Activated T-cell treated with anti-CD3 and anti-CD28 coated beads, Interleukin-2, amount 50 U/mL, for 48 hours (primary cell): ENCODE measurements around the gene INPP5J.
"Not testable (repeated sequence)": the region's sequence is repeated elsewhere in the genome, so short reads cannot be mapped to it uniquely, and the experiment has no call there.

Experiments used
- DNase-seq, 2 experiments: peaks; one replicate each; pipeline ENCODE4 v3.0.0-alpha.2; 2020

Gene INPP5J

DNA sequence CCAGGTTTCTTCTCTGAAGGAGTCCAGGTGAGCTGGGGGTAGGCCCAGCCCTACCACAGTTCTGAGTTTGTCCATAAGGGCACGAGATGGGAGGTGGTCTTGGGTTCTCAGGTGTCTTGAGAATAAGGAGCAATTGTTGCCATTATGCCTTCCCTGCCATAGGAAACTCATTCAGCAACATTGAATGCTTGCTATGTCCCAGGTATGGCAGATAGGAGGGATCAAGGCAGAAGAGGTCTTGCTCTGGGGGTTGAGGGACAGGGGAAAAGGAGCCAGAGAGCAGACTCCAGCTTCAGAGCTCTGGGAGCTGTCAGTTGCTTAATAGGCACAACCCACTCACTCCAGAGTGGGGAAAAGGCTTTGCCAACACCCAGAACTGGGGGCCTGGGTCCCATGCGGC lies 19.7 kb upstream of the INPP5J start:
- DNase-seq = no peak

DNA sequence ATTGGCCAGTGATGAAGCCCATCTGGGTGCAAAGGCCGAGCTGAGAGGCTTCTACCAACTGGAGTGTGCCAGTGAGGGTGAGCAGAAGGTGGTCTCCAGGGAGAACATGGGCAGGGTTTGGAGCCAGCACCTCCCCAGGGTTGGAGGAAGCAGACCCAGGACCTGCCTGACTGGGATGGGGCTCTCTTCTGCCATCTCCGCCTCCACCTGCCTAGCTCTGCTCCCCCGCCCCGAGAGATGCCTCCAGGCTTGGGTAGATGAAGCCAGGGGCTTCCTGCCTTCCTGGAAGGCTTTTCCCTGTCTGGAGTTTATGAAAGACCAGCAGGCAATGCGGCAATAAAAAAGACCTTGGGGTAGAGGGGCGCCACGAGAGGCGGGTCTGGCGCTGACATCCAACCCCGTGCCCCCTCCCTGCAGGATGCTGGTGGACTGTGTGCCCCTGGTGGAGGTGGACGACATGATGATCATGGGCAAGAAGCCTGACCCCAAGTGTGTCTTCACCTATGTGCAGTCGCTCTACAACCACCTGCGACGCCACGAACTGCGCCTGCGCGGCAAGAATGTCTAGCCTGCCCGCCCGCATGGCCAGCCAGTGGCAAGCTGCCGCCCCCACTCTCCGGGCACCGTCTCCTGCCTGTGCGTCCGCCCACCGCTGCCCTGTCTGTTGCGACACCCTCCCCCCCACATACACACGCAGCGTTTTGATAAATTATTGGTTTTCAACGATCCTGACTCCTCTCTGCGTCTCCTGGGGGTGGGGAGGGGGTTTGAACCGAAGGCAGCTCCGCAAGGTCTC lies 18.7 kb upstream of the INPP5J start:
- DNase-seq = no peak

DNA sequence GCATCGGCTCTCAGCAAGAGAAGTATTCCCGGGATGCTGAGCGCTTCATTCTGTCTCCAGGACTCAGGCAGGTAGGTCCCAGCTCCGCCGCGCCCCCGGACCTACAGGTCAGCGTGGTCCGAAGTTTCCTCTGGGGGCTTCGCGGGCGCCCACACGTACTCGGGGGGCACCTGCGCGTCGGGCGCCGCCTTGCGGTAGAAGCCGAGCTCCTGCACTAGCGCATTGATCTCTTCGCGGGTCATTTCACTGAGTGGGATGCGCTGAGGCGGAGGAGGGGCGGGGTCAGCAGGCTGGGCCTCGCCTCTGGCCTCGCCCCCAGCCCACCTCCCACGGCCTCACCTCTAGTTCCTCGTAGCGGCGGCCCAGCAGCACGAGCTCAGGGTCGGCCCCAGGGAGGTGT lies 17.9 kb upstream of the INPP5J start:
- no peak for DNase-seq

GRCh38 chr22:31105282-31105929 lies 17.4 kb upstream of the INPP5J start:
- no peak for DNase-seq

DNA sequence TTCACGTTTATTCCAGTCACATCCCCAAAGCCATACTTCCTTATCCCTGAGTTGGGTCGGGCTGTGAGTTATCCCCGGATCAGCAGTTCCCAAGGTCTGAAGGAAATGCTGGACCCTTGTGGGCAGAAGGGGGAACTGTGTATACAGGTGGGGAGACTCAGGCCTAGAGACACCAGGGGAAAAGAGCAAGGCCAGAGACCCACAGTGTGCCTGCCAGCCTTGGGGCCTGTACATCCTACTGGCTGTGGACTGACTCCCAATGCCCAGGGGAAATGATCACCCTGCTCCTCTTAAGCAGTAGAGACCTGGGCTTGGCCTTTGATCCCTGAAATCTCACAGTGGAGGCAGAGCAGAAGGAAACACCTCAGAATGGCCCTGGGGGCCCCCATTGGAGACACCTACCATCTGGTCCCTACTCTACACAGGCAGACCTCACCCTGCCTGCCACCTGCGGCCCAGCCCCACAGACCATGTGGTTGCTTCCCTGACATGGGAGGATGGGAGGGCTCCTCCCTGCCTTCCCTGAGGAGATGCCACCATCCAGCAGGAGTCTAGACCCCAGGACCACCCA lies 16.7 kb upstream of the INPP5J start:
- no peak for DNase-seq

GRCh38 chr22:31106731-31107177 lies 16.0 kb upstream of the INPP5J start:
- no peak for DNase-seq

GRCh38 chr22:31107178-31107893 lies 15.4 kb upstream of the INPP5J start, which contains the start of gene SELENOM:
Gene SELENOM (minus strand): TSS chr22:31107568. CDS start chr22:31107505, 63 bp downstream.
- peak; percentile 89 to 92 for DNase-seq

DNA sequence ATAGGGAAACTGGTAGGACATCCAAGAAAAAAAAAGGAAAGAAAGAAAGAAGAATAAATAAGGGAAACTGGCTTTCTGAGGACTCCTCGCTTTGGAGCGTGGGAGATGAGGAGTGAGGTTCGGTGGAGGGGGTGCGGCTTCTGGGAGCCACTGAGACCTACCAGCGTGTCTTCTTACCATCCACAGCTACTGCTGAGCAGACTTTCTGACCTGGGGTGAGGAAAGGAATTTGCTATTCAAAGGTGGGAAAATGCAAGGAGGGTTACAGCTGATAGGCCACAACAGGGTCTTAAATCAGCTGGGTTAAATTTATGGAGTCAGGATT lies 14.9 kb upstream of the INPP5J start:
- no peak for DNase-seq

DNA sequence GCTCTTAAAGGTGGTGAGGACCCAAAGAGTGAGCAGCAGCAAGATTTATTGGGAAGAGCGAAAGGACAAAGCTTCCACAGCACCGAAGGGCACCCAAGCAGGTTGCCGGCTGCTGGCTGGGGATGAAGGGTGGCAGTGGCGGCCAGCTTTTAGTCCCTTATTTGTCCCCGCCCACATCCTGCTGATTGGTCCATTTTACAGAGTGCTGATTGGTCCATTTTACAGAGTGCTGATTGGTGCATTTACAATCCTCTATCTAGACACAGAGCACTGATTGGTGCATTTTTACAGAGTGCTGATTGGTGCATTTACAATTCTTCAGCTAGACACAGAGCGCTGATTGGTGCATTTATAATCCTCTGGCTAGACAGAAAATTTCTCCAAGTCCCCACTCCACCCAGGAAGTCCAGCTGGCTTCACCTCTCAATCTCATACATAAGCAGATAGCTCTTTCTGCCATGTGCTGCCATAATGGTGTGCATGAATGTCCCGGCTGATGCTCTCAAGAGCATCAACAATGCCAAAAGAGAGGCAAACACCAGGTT lies 10.1 kb upstream of the INPP5J start:
- DNase-seq = not testable (repeated sequence)

DNA sequence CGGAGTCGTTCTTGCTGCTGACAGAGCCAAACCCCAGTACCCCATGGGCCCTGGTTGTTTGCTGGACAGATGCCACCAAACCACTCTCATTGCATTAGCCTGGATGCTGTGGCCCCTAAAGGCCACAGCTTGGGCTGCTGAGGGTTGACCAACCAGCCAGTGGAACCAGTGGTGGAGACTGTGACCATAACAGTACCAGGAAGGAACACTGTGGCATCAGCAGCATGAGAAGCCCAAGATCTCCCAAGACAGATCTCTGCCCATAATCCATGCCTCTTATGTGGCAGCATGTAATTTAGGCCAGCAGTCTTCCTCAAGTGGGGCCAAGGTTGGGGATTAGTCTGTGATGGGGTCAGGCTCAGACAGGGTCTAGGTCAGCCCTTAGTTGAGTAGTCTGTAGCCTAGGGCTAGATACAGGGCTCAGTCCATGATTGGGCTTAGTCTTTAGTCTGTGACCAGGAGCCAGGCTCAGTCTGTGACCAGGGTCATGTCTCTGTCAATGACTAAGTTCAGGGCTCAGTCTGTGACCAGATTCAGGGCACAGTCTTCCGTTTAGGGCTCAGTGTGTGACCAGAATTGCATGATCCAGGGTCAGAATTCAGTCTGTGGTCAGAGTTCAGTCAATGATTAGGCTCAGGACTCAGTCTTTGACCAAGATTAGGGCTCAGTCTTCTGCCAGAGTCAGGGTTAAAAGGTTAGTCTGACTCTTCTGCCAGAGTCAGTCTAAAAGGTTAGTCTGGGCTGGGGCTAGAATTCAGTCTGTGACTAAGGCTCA lies 4.5 kb upstream of the INPP5J start:
- no peak for DNase-seq

DNA sequence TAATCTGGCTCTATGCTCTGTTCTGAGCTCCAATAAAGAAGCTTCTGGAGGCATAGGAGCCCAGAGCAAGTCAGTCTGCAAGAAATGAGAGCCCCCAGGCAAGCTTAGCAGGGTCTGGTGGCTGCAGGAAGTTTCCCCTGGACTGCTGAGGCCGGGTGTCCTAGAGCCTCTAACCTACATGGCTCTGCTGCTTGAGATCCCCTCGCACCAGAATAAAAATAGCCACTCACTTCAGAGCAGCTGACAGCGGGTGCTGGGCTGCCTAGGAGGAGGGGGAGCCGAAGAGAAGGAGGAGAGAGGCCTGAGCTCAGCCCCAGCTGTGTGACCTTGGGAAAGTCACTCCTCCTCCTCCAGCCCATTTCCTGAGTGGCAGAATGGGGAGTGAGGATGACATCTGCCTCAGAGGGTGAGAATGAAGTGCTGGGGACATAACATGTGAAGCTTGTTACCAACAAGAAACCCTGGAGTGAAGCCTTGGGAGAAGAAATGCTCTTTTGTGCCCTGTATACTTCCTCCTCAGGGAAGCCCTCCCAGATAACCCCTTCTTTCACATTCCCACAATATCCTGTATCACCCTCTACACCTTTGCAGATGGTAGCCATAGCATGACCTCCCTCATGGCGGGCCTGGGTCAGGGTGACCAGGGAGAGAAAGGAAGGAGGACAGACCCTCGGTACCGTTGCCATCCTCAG lies 3.6 kb upstream of the INPP5J start:
- no peak for DNase-seq

- no peak for DNase-seq
Measured at GRCh38 chr22:31120230-31120629, 2.5 kb upstream of the INPP5J start.

DNA sequence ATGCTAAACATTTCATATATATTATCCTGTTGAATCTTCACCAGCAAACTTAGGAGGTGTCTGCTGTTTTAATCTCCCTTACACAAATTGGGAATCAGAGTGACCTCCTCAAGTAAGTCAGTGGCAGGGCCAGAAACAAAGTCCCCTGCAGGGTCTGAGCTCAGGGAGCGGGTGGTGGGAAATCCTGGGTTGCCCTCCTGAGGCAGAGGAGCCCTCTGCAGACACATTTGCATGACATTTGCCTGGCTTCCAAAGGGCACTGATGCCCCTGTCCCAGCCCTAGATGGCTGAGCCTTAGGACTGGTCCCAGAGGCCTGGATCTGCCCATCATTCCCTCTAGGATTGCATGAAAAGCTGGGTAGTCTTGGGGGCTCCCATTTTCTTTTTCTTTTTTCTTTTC lies 2.1 kb upstream of the INPP5J start:
- DNase-seq = no peak

DNA sequence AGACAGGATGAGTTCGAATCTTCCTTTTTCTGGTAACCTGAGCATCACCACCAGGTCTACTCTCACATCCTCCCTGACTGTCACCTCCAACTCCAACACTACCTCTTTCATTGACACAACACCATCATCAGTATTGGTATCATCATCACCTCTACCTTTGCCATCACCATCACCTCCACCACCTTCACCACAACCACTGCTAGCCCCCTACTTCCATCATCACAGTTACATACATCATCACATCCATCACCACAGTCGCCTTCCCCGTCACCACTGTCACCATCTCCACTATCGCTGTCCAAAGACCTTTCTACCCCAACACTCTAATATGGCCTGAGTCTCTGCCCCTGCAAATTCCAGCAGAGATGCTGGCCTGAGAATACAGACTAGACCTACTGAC lies 1.4 kb upstream of the INPP5J start:
- DNase-seq = no peak

DNA sequence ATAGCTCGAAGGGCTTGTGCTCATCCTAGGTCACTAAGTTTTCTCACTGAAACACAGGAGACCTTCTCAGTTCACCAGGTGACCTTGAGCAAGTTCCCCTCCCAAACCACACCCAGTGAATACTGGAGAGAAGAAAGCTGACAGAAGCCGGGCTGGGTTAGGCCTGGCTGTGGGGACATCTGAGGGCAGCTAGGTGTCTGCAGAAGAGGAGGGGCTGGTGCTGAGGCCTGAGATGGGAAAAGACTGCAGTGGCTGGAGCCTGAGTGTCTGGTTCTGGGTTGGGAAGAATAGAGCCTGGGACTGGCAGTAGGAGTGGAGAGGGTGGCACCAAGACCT lies 602 bp upstream of the INPP5J start:
- no peak for DNase-seq

DNA sequence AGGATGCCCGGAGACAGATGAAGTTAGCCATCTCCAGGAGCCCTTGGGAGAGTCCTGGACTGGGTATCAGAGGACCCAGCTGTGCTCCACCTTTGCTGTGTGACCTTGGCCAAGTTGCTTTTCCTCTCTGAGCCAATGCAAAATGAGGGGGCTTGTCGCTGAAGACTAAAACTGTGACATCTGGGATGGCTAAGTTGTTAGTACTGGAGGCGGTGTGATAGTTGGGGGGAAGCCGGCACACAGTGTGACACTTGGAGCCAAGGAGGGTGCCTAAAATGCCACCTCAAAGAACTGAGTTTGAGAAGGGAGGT lies 481 bp downstream of the INPP5J start:
- no peak for DNase-seq

- no peak for DNase-seq
Measured at GRCh38 chr22:31124290-31124689, 1.5 kb downstream of the INPP5J start.

DNA sequence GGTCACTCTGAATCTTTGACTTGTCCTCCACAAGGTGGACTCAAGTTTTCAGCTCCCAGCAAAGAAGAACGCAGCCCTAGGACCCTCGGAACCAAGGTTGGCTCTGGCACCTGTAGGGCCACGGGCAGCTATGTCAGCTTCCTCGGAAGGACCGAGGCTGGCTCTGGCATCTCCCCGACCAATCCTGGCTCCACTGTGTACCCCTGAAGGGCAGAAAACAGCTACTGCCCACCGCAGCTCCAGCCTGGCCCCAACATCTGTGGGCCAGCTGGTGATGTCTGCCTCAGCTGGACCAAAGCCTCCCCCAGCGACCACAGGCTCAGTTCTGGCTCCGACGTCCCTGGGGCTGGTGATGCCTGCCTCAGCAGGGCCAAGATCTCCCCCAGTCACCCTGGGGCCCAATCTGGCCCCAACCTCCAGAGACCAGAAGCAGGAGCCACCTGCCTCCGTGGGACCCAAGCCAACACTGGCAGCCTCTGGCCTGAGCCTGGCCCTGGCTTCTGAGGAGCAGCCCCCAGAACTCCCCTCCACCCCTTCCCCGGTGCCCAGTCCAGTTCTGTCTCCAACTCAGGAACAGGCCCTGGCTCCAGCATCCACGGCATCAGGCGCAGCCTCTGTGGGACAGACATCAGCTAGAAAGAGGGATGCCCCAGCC lies 2.2 kb downstream of the INPP5J start:
- DNase-seq = no peak

DNA sequence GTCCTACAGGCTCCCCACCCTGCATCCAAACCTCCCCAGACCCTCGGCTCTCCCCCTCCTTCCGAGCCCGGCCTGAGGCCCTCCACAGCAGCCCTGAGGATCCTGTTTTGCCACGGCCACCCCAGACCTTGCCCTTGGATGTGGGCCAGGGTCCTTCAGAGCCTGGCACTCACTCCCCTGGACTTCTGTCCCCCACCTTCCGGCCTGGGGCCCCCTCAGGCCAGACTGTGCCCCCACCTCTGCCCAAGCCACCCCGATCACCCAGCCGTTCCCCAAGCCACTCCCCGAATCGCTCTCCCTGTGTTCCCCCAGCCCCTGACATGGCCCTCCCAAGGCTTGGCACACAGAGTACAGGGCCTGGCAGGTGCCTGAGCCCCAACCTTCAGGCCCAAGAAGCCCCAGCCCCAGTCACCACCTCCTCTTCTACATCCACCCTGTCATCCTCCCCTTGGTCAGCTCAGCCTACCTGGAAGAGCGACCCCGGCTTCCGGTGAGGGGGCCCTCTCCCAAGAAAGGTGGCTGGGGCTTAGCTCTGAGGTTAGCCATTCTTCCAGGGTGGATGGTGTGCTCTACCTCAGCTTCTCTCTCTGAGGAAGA lies 2.9 kb downstream of the INPP5J start:
- no peak for DNase-seq

DNA sequence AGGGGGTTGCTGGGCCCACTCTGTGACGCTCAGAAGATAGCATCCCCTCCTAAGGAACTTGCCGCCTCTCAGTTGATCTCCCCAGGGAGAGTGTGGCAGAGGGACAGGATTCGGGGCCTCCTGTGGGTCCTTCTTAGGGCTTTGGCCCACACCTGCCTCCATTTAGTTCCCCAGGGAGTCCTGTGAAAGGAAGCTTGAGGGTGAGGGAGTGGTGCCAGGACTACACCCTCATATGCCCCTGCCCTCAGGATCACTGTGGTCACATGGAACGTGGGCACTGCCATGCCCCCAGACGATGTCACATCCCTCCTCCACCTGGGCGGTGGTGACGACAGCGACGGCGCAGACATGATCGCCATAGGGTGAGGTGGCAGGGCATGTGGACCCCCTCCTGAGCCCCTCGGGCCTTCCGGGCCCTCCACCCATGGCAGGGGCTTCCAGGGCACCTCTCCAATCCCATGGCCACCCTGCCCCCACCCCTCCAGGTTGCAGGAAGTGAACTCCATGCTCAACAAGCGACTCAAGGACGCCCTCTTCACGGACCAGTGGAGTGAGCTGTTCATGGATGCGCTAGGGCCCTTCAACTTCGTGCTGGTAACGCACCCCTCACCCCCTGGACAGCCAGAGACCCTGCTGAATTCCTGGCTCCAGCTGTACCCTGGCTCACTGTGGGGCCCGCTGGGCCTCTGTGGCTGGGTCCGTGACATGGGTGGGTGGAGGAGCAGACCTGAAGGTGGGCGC lies 3.5 kb downstream of the INPP5J start:
- no peak for DNase-seq

DNA sequence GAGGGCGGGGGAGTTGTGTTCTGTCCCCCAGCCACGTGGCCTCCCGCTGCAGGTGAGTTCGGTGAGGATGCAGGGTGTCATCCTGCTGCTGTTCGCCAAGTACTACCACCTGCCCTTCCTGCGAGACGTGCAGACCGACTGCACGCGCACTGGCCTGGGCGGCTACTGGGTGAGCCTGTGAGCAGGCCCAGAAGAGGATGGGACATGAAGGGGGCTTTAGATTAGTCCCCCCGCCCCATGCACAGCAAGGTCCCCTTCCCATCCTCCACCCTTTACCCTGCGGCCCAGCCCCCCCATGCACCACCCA lies 4.1 kb downstream of the INPP5J start:
- no peak for DNase-seq
